Measurements from ENCODE around the gene BNIP3. TPM values are rescaled to one million over a fixed set of nuclear protein-coding genes. Genes with fewer than 3 reads are reported as not detected.

BNIP3 gene
- total RNA-seq, 2 donors from 2014 or later: 147 to 158 TPM

DNA sequence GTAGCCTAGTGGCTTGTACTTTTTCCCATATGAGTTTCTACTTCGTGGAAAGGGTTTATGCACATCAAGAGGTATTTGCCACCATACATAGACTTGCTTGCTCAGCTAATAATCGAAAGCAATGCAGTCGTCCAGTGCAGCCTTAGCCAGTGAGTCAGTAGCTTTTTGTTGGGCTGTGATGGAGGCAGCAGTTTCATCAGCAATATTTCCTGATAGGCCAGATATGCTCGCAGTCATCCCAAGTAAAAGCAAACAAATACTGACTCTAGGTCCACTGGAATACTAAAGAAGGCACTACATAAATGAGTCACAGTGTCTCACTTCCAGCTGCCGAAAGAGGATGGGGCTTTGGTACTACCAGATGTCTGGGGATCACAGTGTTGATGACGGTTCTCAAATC lies 2.1 kb upstream of the BNIP3 start:
- no peaks in the 10 kb centered on the region for H3K36me3 ChIP-seq (replicated peaks in 1 of 2; ENCODE audit: insufficient read depth in 1 of 2, low read depth in 2 of 2)
- 76 to 83% methylated on average over 6 of the region's 6 CpGs for whole genome bisulfite sequencing, 2 donors
- DNase-seq (no peak), ATAC-seq (no peak)
- H3K27ac ChIP-seq: no peak overlapping the region
- H3K9me3 ChIP-seq: no peaks in the 10 kb centered on the region
- no peaks in the 10 kb centered on the region for H3K27me3 ChIP-seq
- no peak overlapping the region for H3K4me3 ChIP-seq
- intact Hi-C loops (cut with DNase I): no loop called here
- H3K4me1 ChIP-seq: peaks cover 15% of the 10 kb centered on the region
- TF ChIP-seq, protein P1, sequence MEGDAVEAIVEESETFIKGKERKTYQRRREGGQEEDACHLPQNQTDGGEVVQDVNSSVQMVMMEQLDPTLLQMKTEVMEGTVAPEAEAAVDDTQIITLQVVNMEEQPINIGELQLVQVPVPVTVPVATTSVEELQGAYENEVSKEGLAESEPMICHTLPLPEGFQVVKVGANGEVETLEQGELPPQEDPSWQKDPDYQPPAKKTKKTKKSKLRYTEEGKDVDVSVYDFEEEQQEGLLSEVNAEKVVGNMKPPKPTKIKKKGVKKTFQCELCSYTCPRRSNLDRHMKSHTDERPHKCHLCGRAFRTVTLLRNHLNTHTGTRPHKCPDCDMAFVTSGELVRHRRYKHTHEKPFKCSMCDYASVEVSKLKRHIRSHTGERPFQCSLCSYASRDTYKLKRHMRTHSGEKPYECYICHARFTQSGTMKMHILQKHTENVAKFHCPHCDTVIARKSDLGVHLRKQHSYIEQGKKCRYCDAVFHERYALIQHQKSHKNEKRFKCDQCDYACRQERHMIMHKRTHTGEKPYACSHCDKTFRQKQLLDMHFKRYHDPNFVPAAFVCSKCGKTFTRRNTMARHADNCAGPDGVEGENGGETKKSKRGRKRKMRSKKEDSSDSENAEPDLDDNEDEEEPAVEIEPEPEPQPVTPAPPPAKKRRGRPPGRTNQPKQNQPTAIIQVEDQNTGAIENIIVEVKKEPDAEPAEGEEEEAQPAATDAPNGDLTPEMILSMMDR (IDR thresholded peaks at IDR 0.05): no peak
- no peak for TF ChIP-seq POLR2A (IDR thresholded peaks at IDR 0.05)

DNA sequence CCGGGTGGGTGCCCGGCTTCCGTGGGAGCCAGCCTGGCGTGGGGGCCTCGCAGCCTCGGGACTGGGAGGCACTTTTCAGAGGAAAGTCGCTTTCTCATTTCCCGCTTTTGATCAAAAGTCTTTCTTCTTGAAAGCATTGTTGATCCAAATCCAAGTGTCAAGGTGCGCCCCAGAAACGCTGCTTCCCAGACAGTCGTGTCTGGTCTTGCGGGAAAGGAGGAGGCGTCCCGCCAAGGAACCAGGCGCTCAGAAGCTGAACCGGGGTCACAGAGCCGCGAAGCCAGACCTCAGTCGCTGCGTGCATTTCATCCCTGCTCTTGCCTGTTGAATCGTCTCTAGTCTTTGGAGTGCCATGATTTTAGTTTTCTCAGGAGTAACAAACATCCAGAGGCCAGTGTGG lies 1.1 kb upstream of the BNIP3 start:
- Histone ChIP-seq H3K4me3 (peak overlapping the region; percentile 28 to 38), H3K9me3 (no peaks in the 10 kb centered on the region), H3K4me1 (peaks cover 25% of the 10 kb centered on the region), H3K27me3 (no peaks in the 10 kb centered on the region), H3K36me3 (replicated peaks in 1 of 2; ENCODE audit: insufficient read depth in 1 of 2, low read depth in 2 of 2) (no peaks in the 10 kb centered on the region), H3K27ac (peak overlapping the region in 3 of 4 donors; percentile 57 to 92 (median 70))
- whole genome bisulfite sequencing, 2 donors: 62 to 73% methylated on average over 19 to 21 of the region's 21 CpGs
- no peak for TF ChIP-seq POLR2A (IDR thresholded peaks at IDR 0.05)
- TF ChIP-seq, protein P1 (IDR thresholded peaks at IDR 0.05): no peak
- intact Hi-C loops (cut with DNase I): no loop called here
- peak in 1 of 4 donors; percentile 34 for DNase-seq
- no peak for ATAC-seq

DNA sequence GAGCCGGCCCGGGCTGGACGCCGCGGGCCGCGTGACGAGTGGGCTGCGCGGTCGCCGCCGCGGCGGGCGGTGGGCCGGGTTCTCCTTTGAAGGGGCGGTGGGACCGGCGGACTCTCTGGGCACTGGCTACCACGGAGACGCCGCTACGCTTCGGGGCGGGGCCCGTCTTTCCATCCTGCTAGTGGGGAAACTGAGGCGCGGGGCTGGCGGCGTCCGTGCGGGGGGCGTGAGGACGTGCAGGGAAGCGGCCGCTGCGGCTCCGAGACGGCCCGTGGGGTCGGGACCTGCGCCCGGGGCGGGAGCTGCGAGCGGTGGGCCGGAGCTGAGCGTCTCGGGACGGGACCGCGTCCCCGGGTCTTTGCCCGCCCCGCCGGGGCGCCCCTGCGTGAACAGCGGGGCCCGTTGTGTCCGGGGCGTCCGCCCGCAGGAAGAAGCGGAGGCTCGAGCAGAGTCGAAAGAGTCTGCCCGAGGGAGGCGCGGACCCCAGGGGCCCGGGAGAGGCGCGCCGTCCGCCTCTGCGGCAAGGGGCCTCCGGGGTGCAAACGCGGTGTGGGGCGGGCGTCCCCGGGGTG lies 548 bp upstream of the BNIP3 start:
- Histone ChIP-seq H3K27ac (peak overlapping the region; percentile 57 to 92 (median 78)), H3K4me1 (peaks cover 30% of the 10 kb centered on the region), H3K9me3 (no peaks in the 10 kb centered on the region), H3K27me3 (no peaks in the 10 kb centered on the region), H3K4me3 (peak overlapping the region; percentile 28 to 38), H3K36me3 (replicated peaks in 1 of 2; ENCODE audit: insufficient read depth in 1 of 2, low read depth in 2 of 2) (no peaks in the 10 kb centered on the region)
- intact Hi-C loops (cut with DNase I): no loop called here
- ATAC-seq: no peak
- DNase-seq: no peak
- TF ChIP-seq POLR2A (IDR thresholded peaks at IDR 0.05): no peak
- TF ChIP-seq, protein P1 (IDR thresholded peaks at IDR 0.05): no peak
- WGBS, 2 donors: 3 to 7% methylated on average over 6 to 79 of the region's 83 CpGs

DNA sequence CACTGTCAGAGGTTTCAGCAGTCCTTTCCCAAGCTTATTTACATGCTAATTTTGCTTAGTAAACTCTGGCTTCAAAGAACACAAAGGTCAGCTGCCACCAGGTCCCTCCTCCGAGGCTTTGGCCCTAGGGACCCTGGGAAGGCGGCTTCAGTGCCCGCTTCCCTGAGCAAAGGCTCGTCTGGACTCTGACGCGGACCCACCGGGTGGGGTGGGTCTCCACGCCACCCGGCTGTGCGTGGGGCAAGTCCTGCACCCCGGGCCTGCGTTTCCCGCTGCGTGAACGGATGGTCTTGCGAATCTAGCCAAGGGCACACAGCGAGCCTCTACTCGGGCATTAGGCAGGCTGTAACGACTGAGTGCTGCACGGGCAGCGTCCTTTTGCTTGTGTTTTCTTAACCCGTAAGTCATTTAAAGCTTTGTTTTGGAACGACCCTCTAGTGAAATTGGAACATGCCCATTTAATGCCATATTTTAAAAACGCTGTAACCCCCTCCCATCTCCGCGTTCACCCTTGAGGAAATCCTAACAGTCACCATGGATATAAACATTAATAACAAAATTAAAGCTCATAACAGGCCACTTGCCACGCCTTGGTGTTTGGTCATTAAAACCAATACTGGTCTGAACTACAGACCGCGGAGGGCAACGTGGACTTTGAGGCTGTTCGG lies 828 bp downstream of the BNIP3 start:
- Histone ChIP-seq H3K27me3 (no peaks in the 10 kb centered on the region), H3K9me3 (no peaks in the 10 kb centered on the region), H3K4me1 (peaks cover 44% of the 10 kb centered on the region), H3K27ac (peak overlapping the region; percentile 86 to 96 (median 92)), H3K4me3 (peak overlapping the region; percentile 83 to 100), H3K36me3 (replicated peaks in 1 of 2; ENCODE audit: insufficient read depth in 1 of 2, low read depth in 2 of 2) (no peaks in the 10 kb centered on the region)
- WGBS, 2 donors: 11 to 13% methylated on average over 15 to 31 of the region's 31 CpGs
- TF ChIP-seq, protein P1 (IDR thresholded peaks at IDR 0.05): no peak
- peak; percentile 12 to 56 (median 55) for TF ChIP-seq POLR2A (IDR thresholded peaks at IDR 0.05)
- ATAC-seq: no peak
- intact Hi-C loops (cut with DNase I): no loop called here
- DNase-seq: peak in 3 of 4 donors; percentile 53 to 71 (median 57)

Data from body of pancreas (tissue), 4 donors.